ENCODE results near the gene LRMDA. TPM values are rescaled to one million over a fixed set of nuclear protein-coding genes. Genes with fewer than 3 reads are reported as not detected.

The LRMDA gene
- total and polyA plus RNA-seq, 7 donors = 2.8 to 22.2 (median 9.0) TPM

DNA sequence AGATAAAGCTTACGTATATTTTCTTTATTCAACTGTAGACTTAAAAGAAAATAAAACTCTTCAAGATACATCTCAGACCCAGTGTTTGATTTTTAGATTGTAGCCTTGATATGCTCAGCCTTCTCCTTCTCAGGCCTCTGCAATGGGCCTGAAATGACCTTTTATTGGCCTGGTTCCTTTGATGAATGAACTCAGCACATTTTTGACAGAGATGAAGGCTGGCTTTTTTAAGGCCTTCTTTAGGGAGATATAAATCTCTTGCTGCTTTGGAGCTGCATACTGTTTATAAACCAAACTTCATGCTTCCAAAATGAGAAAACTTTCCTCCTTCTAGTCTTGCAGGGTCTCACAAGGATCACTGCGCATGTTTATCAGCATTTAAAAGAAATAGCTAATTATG is 1049.8 kb downstream of the LRMDA start:
- H3K27me3 ChIP-seq = no peaks in the 10 kb centered on the region
- peak overlapping the region in 3 of 4 donors; percentile 12 to 39 (median 13) for H3K27ac ChIP-seq
- H3K36me3 ChIP-seq = no peaks in the 10 kb centered on the region
- H3K4me1 ChIP-seq = peaks cover 0 to 16% (median 14%) of the 10 kb centered on the region in 4 donors
- no peak overlapping the region for H3K4me3 ChIP-seq
- H3K9me3 ChIP-seq = no peaks in the 10 kb centered on the region
- TF ChIP-seq POLR2AphosphoS5 (IDR thresholded peaks at IDR 0.05) (peak in 3 of 4 donors; percentile 18 to 68 (median 41)), POLR2A (IDR thresholded peaks at IDR 0.05) (no peak)
- no peak for DNase-seq
- 91 to 93% methylated on average over 2 of the region's 2 CpGs for WGBS, 2 donors
- intact Hi-C loops (cut with DNase I) = no loop called here

GRCh38 chr10:76487582-76487981 is 1056.2 kb downstream of the LRMDA start:
- Histone ChIP-seq H3K36me3 (no peaks in the 10 kb centered on the region), H3K4me1 (no peaks in the 10 kb centered on the region), H3K9me3 (peaks cover 0 to 7% (median 0%) of the 10 kb centered on the region in 4 donors), H3K27ac (no peak overlapping the region), H3K27me3 (no peaks in the 10 kb centered on the region), H3K4me3 (no peak overlapping the region)
- intact Hi-C loops (cut with DNase I) = no loop called here
- 97 to 100% methylated on average over 1 of the region's 1 CpG for WGBS, 2 donors
- no peak for DNase-seq
- no peak for TF ChIP-seq POLR2AphosphoS5 (IDR thresholded peaks at IDR 0.05)

- 95% methylated on average over 1 of the region's 1 CpG for WGBS, 2 donors
Observed at GRCh38 chr10:76488602-76489001, 1057.2 kb downstream of the LRMDA start.

GRCh38 chr10:76491216-76491615 is 1059.8 kb downstream of the LRMDA start:
- intact Hi-C loops (cut with DNase I) = no loop called here
- Histone ChIP-seq H3K4me3 (no peak overlapping the region), H3K4me1 (no peaks in the 10 kb centered on the region), H3K27me3 (no peaks in the 10 kb centered on the region), H3K36me3 (no peaks in the 10 kb centered on the region), H3K27ac (no peak overlapping the region), H3K9me3 (peaks cover 0 to 12% (median 2%) of the 10 kb centered on the region in 4 donors)
- TF ChIP-seq POLR2A (IDR thresholded peaks at IDR 0.05) = no peak
- TF ChIP-seq, protein P1, sequence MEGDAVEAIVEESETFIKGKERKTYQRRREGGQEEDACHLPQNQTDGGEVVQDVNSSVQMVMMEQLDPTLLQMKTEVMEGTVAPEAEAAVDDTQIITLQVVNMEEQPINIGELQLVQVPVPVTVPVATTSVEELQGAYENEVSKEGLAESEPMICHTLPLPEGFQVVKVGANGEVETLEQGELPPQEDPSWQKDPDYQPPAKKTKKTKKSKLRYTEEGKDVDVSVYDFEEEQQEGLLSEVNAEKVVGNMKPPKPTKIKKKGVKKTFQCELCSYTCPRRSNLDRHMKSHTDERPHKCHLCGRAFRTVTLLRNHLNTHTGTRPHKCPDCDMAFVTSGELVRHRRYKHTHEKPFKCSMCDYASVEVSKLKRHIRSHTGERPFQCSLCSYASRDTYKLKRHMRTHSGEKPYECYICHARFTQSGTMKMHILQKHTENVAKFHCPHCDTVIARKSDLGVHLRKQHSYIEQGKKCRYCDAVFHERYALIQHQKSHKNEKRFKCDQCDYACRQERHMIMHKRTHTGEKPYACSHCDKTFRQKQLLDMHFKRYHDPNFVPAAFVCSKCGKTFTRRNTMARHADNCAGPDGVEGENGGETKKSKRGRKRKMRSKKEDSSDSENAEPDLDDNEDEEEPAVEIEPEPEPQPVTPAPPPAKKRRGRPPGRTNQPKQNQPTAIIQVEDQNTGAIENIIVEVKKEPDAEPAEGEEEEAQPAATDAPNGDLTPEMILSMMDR (IDR thresholded peaks at IDR 0.05) = no peak
- no peak for TF ChIP-seq EP300 (IDR thresholded peaks at IDR 0.05)
- TF ChIP-seq POLR2AphosphoS5 (IDR thresholded peaks at IDR 0.05) = no peak
- DNase-seq = no peak

More at GRCh38 chr10:76488602-76489001, 1057.2 kb downstream of the LRMDA start:
- no peak for DNase-seq
- Histone ChIP-seq H3K4me3 (no peak overlapping the region), H3K9me3 (peaks cover 0 to 12% (median 2%) of the 10 kb centered on the region in 4 donors), H3K27ac (no peak overlapping the region), H3K36me3 (no peaks in the 10 kb centered on the region), H3K27me3 (no peaks in the 10 kb centered on the region), H3K4me1 (no peaks in the 10 kb centered on the region)
- TF ChIP-seq EP300 (IDR thresholded peaks at IDR 0.05) = no peak
- TF ChIP-seq, protein P1 (IDR thresholded peaks at IDR 0.05) = no peak
- TF ChIP-seq POLR2A (IDR thresholded peaks at IDR 0.05) = no peak
- TF ChIP-seq POLR2AphosphoS5 (IDR thresholded peaks at IDR 0.05) = no peak
- intact Hi-C loops (cut with DNase I) = no loop called here

- Histone ChIP-seq H3K36me3 (no peaks in the 10 kb centered on the region), H3K27ac (no peak overlapping the region), H3K9me3 (peaks cover 0 to 12% (median 2%) of the 10 kb centered on the region in 4 donors), H3K4me3 (no peak overlapping the region), H3K27me3 (no peaks in the 10 kb centered on the region), H3K4me1 (no peaks in the 10 kb centered on the region)
- WGBS, 2 donors = 92% methylated on average over 3 of the region's 3 CpGs
- DNase-seq = no peak
- TF ChIP-seq EP300 (IDR thresholded peaks at IDR 0.05) (no peak), POLR2AphosphoS5 (IDR thresholded peaks at IDR 0.05) (no peak), POLR2A (IDR thresholded peaks at IDR 0.05) (no peak)
- TF ChIP-seq, protein P1 (IDR thresholded peaks at IDR 0.05) = no peak
- intact Hi-C loops (cut with DNase I) = no loop called here
Observed at GRCh38 chr10:76492026-76492425, 1060.6 kb downstream of the LRMDA start.

Data from sigmoid colon (tissue), 7 donors.